Natural killer cell (primary cell): ENCODE measurements around the gene LIN37. TPM values are rescaled to one million over a fixed set of nuclear protein-coding genes. Genes with fewer than 3 reads are reported as not detected.
A peak's percentile ranks its signal among the peaks of the same experiment; 100 is the strongest.

ENCODE experiments used
- ATAC-seq, 3 donors: fragments of 150-1000 bp in 2 of 3; fragments of 200-7000 bp in 1 of 3; cut with Tn5 transposase; 1 replicate in 1 of 3; 2 replicates in 2 of 3; pipeline ENCODE4 v1.10.0; 2021; ENCODE audit warnings: mild to moderate bottlenecking in 2 of 3, moderate library complexity in 2 of 3
- DNase-seq, 2 donors: peaks; one replicate each; pipeline versions ENCODE4 v3.0.0 to v3.0.0-alpha.2; 2013 to 2021; ENCODE audit warnings: mixed read lengths in 1 of 2
- H3K27ac ChIP-seq: one replicate; pipeline ENCODE4 v1.5.1; 2013; ENCODE audit warnings: mild to moderate bottlenecking, low read length
- H3K27me3 ChIP-seq: one replicate; pipeline ENCODE4 v1.6.1; 2013; ENCODE audit warnings: low read length; ENCODE audit not compliant: control insufficient read depth, insufficient read depth
- H3K36me3 ChIP-seq: one replicate; pipeline ENCODE4 v1.6.1; 2013; ENCODE audit warnings: low read length; ENCODE audit not compliant: control insufficient read depth, insufficient read depth
- H3K4me1 ChIP-seq: one replicate; pipeline ENCODE4 v1.6.1; 2013; ENCODE audit warnings: low read length; ENCODE audit not compliant: control insufficient read depth, insufficient read depth
- H3K4me3 ChIP-seq: one replicate; pipeline ENCODE4 v1.5.1; 2013; ENCODE audit warnings: low read length
- H3K9me3 ChIP-seq: one replicate; pipeline ENCODE4 v1.6.1; 2013; ENCODE audit warnings: low read length; ENCODE audit not compliant: control insufficient read depth, insufficient read depth
- H3K27ac Mint-ChIP-seq, 2 donors: one replicate each; pipeline ENCODE4 v1.8.0; 2022; ENCODE audit warnings: mild to moderate bottlenecking in 2 of 2, mixed read lengths in 2 of 2, moderate library complexity in 1 of 2
- H3K27me3 Mint-ChIP-seq, 2 donors: one replicate each; pipeline ENCODE4 v1.8.0; 2022; ENCODE audit warnings: low read depth in 2 of 2, mixed read lengths in 2 of 2
- H3K36me3 Mint-ChIP-seq: one replicate; pipeline ENCODE4 v1.8.0; 2022; ENCODE audit warnings: mixed read lengths
- H3K4me1 Mint-ChIP-seq, 2 donors: one replicate each; pipeline ENCODE4 v1.8.0; 2022; ENCODE audit warnings: mixed read lengths in 2 of 2
- H3K4me3 Mint-ChIP-seq: one replicate; pipeline ENCODE4 v1.8.0; 2022; ENCODE audit warnings: mild to moderate bottlenecking, moderate library complexity, mixed read lengths
- H3K9me3 Mint-ChIP-seq, 2 donors: one replicate each; pipeline ENCODE4 v1.8.0; 2022; ENCODE audit warnings: mixed read lengths in 2 of 2
- WGBS: methylation state at CpG from one replicate; pipeline ENCODE4 v1.1.7; 2013; ENCODE audit warnings: missing lambda C conversion rate; ENCODE audit not compliant: insufficient coverage; 5-methylcytosine and 5-hydroxymethylcytosine counted together
- intact Hi-C: fragments of 100-400 bp; cut with micrococcal nuclease; formaldehyde crosslinking; loops from one replicate; pipeline ENCODE4 v1.14.2; 2022
- total RNA-seq, 4 donors: library from RNA; stranded (reverse); fragments of 120-200 nt in 1 of 4; gene quantifications; one replicate each; pipeline versions ENCODE4 v1.2.3 to v1.2.4, GENCODE V29; 2013 to 2022
- TF ChIP-seq, protein P1 (sequence below): fragments of 200-600 bp; IDR thresholded peaks from one replicate; pipeline ENCODE4 v1.8.0; 2022; ENCODE audit warnings: antibody characterized with exemption

LIN37 gene
- total RNA-seq, 3 donors from 2014 or later (not counting 1 experiment from before 2014, with no cell fraction given): 16.7 to 22.1 (median 18.2) TPM

- peak overlapping the region; percentile 98 for H3K4me3 Mint-ChIP-seq
- WGBS: 14% methylated on average over 19 of the region's 19 CpGs
- H3K36me3 Mint-ChIP-seq: no peaks in the 10 kb centered on the region
- peak overlapping the region; percentile 84 for H3K4me3 ChIP-seq
- DNase-seq (no peak), ATAC-seq (no peak)
- no peaks in the 10 kb centered on the region for H3K9me3 Mint-ChIP-seq
- no peaks in the 10 kb centered on the region for H3K9me3 ChIP-seq
- TF ChIP-seq, protein P1, sequence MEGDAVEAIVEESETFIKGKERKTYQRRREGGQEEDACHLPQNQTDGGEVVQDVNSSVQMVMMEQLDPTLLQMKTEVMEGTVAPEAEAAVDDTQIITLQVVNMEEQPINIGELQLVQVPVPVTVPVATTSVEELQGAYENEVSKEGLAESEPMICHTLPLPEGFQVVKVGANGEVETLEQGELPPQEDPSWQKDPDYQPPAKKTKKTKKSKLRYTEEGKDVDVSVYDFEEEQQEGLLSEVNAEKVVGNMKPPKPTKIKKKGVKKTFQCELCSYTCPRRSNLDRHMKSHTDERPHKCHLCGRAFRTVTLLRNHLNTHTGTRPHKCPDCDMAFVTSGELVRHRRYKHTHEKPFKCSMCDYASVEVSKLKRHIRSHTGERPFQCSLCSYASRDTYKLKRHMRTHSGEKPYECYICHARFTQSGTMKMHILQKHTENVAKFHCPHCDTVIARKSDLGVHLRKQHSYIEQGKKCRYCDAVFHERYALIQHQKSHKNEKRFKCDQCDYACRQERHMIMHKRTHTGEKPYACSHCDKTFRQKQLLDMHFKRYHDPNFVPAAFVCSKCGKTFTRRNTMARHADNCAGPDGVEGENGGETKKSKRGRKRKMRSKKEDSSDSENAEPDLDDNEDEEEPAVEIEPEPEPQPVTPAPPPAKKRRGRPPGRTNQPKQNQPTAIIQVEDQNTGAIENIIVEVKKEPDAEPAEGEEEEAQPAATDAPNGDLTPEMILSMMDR: no peak
- H3K27me3 ChIP-seq: no peaks in the 10 kb centered on the region
- H3K36me3 ChIP-seq: peaks cover 30% of the 10 kb centered on the region
- H3K27me3 Mint-ChIP-seq: peaks cover 0 to 18% of the 10 kb centered on the region in 2 donors
- peak overlapping the region; percentile 93 to 97 for H3K27ac Mint-ChIP-seq
- intact Hi-C loops: loop anchor here (5.0 kb wide), 1 partner anchor 115 kb away; the partner anchor contains the start of gene ETV2
- H3K27ac ChIP-seq: peak overlapping the region; percentile 8
- peaks cover 29% of the 10 kb centered on the region for H3K4me1 ChIP-seq
- H3K4me1 Mint-ChIP-seq: peaks cover 29 to 40% of the 10 kb centered on the region in 2 donors
Measured at GRCh38 chr19:35757231-35757748, 8.9 kb downstream of the LIN37 start.

- no peaks in the 10 kb centered on the region for H3K9me3 ChIP-seq
- H3K27me3 Mint-ChIP-seq: peaks cover 0 to 18% of the 10 kb centered on the region in 2 donors
- TF ChIP-seq, protein P1: no peak
- ATAC-seq (peak; percentile 92 to 99 (median 95)), DNase-seq (peak; percentile 97 to 99)
- under 1% methylated on average over 53 of the region's 53 CpGs for WGBS
- H3K27ac Mint-ChIP-seq: peak within 1 kb of the TSS; percentile 93 to 97
- H3K4me1 Mint-ChIP-seq: peaks cover 29 to 40% of the 10 kb centered on the region in 2 donors
- peaks cover 29% of the 10 kb centered on the region for H3K4me1 ChIP-seq
- peak within 1 kb of the TSS; percentile 98 for H3K4me3 Mint-ChIP-seq
- intact Hi-C loops: loop anchor here (1.0 to 5.0 kb wide), 3 partner anchors 10 to 116 kb away; partner anchors contain the start of genes ARHGAP33, ETV2 and LIN37
- H3K27ac ChIP-seq: peak within 1 kb of the TSS; percentile 87
- no peaks in the 10 kb centered on the region for H3K9me3 Mint-ChIP-seq
- peak within 1 kb of the TSS; percentile 84 for H3K4me3 ChIP-seq
- peaks cover 23% of the 10 kb centered on the region for H3K36me3 ChIP-seq
- no peaks in the 10 kb centered on the region for H3K36me3 Mint-ChIP-seq
- H3K27me3 ChIP-seq: no peaks in the 10 kb centered on the region
Measured at GRCh38 chr19:35757749-35758608, 9.6 kb downstream of the LIN37 start, which contains the start of gene PROSER3. TSS of gene PROSER3 (plus strand) at chr19:35758176. CDS start at chr19:35758216, 40 bp downstream.

DNA sequence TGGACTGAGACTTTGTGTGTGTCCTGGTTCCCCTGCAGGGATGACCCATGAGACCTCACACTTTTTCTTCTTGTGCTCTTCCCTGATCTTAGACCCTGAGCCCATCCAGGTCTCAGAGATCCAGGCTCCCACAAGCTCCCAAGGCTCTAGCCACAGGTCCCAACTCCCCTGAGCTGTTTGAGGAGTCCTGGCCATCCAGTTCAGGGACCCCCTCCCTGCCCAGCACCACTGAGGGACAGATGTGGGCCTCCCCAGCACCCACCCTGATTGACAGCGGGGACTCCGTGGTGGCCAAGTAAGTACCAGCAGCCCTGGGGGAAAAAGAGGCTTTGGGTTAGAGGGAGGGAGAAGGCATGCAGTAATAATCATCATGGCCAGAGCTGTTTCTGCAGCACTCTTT, 11.3 kb downstream of the LIN37 start:
- H3K36me3 Mint-ChIP-seq: no peaks in the 10 kb centered on the region
- Histone ChIP-seq H3K4me3 (no peak overlapping the region), H3K4me1 (peaks cover 29% of the 10 kb centered on the region), H3K36me3 (peaks cover 17% of the 10 kb centered on the region), H3K9me3 (no peaks in the 10 kb centered on the region), H3K27ac (no peak overlapping the region), H3K27me3 (no peaks in the 10 kb centered on the region)
- no peak overlapping the region for H3K4me3 Mint-ChIP-seq
- H3K27me3 Mint-ChIP-seq: peaks cover 0 to 17% of the 10 kb centered on the region in 2 donors
- H3K9me3 Mint-ChIP-seq: no peaks in the 10 kb centered on the region
- H3K4me1 Mint-ChIP-seq: peaks cover 29 to 38% of the 10 kb centered on the region in 2 donors
- TF ChIP-seq, protein P1: no peak
- H3K27ac Mint-ChIP-seq: peak overlapping the region in 1 of 2 donors; percentile 35
- 100% methylated on average over 2 of the region's 2 CpGs for WGBS
- intact Hi-C loops: loop anchor here (5.0 kb wide), 1 partner anchor 117 kb away; the partner anchor contains the start of gene ETV2
- DNase-seq (no peak), ATAC-seq (no peak)
